HepG2 (cell line): Measurements from ENCODE around the gene ARHGEF40. TPM values are rescaled to one million over a fixed set of nuclear protein-coding genes. Genes with fewer than 3 reads are reported as not detected.

Source experiments
- AHDC1 ChIP-seq: sonication (generic); formaldehyde crosslinking; IDR thresholded peaks from 2 replicates; pipeline ENCODE4 v1.5.1; 2020; ENCODE audit warnings: mild to moderate bottlenecking, missing genetic modification reagents, borderline replicate concordance
- ATF7 ChIP-seq, 2 experiments: fragments of 450-650 bp in 1 of 2; sonication (generic) in 1 of 2; formaldehyde crosslinking in 1 of 2; IDR thresholded peaks; 2 replicates each; pipeline versions ENCODE4 v1.4.0 to v1.6.1; 2016 to 2020; ENCODE audit warnings: antibody characterized with exemption in 1 of 2, mild to moderate bottlenecking in 1 of 2, missing genetic modification reagents in 1 of 2
- HDAC2 ChIP-seq: sonication (generic); formaldehyde crosslinking; IDR thresholded peaks from 2 replicates; pipeline ENCODE4 v1.4.0; 2020; ENCODE audit warnings: missing genetic modification reagents
- KMT2A ChIP-seq: sonication (generic); formaldehyde crosslinking; IDR thresholded peaks from 2 replicates; pipeline ENCODE4 v1.4.0; 2020; ENCODE audit warnings: missing genetic modification reagents
- ZNF407 ChIP-seq: sonication (generic); formaldehyde crosslinking; IDR thresholded peaks from one replicate; pipeline ENCODE4 v1.5.1; 2020; ENCODE audit warnings: mild to moderate bottlenecking, missing genetic modification reagents; ENCODE audit errors: not compliant biosample characterization
- polyA plus RNA-seq, 8 experiments: library from polyadenylated mRNA; depleted of rRNA in 3 of 8; stranded (reverse) in 7 of 8; unstranded in 1 of 8; fragments of >200 nt; fragmentation: Illumina TruSeq in 4 of 8; extraction: Trizol in 4 of 8; gene quantifications; 2 replicates each; pipeline versions ENCODE4 v1.2.1 to v1.2.3, GENCODE V29; 2011 to 2016; ENCODE audit warnings: low read depth in 4 of 8, missing spikeins in 1 of 8, mixed read lengths in 1 of 8; ENCODE audit not compliant: insufficient read depth in 1 of 8
- total RNA-seq, 5 experiments: library from RNA; depleted of rRNA; stranded (reverse); fragments of >200 nt; fragmentation: Illumina TruSeq; extraction: Trizol; gene quantifications; 2 replicates each; pipeline ENCODE4 v1.2.3, GENCODE V29; 2016; ENCODE audit warnings: low read depth in 1 of 5
- TF ChIP-seq, protein P1 (sequence below): IDR thresholded peaks from 2 replicates; pipeline ENCODE4 v1.6.1; 2016; ENCODE audit warnings: low read depth, missing genetic modification reagents, missing compliant biosample characterization
- TF ChIP-seq, protein P2 (sequence below): sonication (generic); formaldehyde crosslinking; IDR thresholded peaks from 2 replicates; pipeline ENCODE4 v1.4.0; 2020; ENCODE audit warnings: missing genetic modification reagents

ARHGEF40 gene
- total and polyA plus RNA-seq, 2 of the 13 experiments (the other 11 are each of a cell fraction or from before 2014, with no cell fraction given) = 28.1 to 78.1 TPM

DNA sequence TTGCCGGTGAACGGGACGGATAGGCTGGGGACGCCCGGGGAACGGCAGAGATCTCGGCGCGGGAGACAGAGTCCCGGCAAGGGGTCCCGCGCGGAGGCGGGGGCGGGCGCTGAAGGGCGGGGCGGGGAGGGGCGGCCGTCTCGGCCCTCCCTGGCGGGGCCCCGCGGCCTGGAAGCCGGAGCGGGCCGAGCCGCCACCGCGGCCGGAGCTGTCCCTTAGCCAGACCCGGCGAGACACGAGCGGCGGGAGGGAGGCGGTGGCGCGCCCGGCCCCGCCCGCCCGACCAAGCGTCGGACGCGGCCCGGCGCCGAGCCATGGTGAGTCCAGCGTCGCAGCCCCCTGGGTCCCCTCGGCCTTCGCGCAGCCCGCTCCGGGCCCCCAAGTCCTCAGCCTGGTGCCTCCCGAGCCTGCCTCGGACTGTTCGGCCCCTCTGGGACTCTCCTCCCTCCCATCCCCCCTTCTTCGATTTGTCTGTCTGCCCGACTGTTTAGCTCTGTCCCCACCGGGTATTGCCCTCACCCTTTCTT, at the start of gene ARHGEF40 (continued):
- TF ChIP-seq ZNF407 (CRISPR knock-in tag) (no peak), HDAC2 (CRISPR knock-in tag) (no peak), AHDC1 (no peak), ATF7 (IDR thresholded peaks at IDR 0.05) (no peak), ATF7 (CRISPR knock-in tag; IDR thresholded peaks at IDR 0.05) (no peak), KMT2A (CRISPR knock-in tag) (no peak)
- TF ChIP-seq, protein P1, sequence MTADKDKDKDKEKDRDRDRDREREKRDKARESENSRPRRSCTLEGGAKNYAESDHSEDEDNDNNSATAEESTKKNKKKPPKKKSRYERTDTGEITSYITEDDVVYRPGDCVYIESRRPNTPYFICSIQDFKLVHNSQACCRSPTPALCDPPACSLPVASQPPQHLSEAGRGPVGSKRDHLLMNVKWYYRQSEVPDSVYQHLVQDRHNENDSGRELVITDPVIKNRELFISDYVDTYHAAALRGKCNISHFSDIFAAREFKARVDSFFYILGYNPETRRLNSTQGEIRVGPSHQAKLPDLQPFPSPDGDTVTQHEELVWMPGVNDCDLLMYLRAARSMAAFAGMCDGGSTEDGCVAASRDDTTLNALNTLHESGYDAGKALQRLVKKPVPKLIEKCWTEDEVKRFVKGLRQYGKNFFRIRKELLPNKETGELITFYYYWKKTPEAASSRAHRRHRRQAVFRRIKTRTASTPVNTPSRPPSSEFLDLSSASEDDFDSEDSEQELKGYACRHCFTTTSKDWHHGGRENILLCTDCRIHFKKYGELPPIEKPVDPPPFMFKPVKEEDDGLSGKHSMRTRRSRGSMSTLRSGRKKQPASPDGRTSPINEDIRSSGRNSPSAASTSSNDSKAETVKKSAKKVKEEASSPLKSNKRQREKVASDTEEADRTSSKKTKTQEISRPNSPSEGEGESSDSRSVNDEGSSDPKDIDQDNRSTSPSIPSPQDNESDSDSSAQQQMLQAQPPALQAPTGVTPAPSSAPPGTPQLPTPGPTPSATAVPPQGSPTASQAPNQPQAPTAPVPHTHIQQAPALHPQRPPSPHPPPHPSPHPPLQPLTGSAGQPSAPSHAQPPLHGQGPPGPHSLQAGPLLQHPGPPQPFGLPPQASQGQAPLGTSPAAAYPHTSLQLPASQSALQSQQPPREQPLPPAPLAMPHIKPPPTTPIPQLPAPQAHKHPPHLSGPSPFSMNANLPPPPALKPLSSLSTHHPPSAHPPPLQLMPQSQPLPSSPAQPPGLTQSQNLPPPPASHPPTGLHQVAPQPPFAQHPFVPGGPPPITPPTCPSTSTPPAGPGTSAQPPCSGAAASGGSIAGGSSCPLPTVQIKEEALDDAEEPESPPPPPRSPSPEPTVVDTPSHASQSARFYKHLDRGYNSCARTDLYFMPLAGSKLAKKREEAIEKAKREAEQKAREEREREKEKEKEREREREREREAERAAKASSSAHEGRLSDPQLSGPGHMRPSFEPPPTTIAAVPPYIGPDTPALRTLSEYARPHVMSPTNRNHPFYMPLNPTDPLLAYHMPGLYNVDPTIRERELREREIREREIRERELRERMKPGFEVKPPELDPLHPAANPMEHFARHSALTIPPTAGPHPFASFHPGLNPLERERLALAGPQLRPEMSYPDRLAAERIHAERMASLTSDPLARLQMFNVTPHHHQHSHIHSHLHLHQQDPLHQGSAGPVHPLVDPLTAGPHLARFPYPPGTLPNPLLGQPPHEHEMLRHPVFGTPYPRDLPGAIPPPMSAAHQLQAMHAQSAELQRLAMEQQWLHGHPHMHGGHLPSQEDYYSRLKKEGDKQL (CRISPR knock-in tag) = no peak
- TF ChIP-seq, protein P2, sequence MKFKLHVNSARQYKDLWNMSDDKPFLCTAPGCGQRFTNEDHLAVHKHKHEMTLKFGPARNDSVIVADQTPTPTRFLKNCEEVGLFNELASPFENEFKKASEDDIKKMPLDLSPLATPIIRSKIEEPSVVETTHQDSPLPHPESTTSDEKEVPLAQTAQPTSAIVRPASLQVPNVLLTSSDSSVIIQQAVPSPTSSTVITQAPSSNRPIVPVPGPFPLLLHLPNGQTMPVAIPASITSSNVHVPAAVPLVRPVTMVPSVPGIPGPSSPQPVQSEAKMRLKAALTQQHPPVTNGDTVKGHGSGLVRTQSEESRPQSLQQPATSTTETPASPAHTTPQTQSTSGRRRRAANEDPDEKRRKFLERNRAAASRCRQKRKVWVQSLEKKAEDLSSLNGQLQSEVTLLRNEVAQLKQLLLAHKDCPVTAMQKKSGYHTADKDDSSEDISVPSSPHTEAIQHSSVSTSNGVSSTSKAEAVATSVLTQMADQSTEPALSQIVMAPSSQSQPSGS (CRISPR knock-in tag) = no peak
